HepG2 (cell line): ENCODE data around the gene ZNHIT1. TPM values are rescaled to one million over a fixed set of nuclear protein-coding genes. Genes with fewer than 3 reads are reported as not detected.
A peak's percentile ranks its signal among the peaks of the same experiment; 100 is the strongest.
"Not testable (repeated sequence)": the region's sequence is repeated elsewhere in the genome, so short reads cannot be mapped to it uniquely, and the experiment has no call there.

Source experiments
- ATAC-seq: fragments of 200-7000 bp; cut with Tn5 transposase; 3 replicates; pipeline ENCODE4 v1.9.1; 2020; ENCODE audit warnings: mild to moderate bottlenecking, moderate library complexity
- BruUV-seq: library from RNA; stranded (reverse); fragments of 400-500 nt; replicated peaks from 2 replicates; lab custom pipeline; 2021; lab: Mats Ljungman, UMichigan
- CTCF ChIA-PET: fragments of 300-600 bp; formaldehyde crosslinking; extraction: SDS; loops from one replicate; lab custom pipeline; 2021; ENCODE audit warnings: low total read pairs, inconsistent platforms, low intra/inter-chr PET ratio; lab: Yijun Ruan, JAX
- POLR2A ChIA-PET: fragments of 350-600 bp; sonication (Branson Sonifier 250); formaldehyde crosslinking; loops from one replicate; lab custom pipeline; 2020; ENCODE audit warnings: antibody characterized with exemption, inconsistent platforms; lab: Yijun Ruan, JAX
- DNase-seq: peaks from one replicate; pipeline ENCODE4 v3.0.0-alpha.2; 2015; ENCODE audit warnings: low spot score
- FAIRE-seq: peaks from 3 replicates; lab custom pipeline; 2011; peaks lifted over from hg19 to GRCh38; lab: Jason Lieb, UNC
- H2AFZ ChIP-seq: one replicate; pipeline ENCODE4 v1.6.1; 2011; ENCODE audit warnings: low read length, inconsistent platforms
- H3K27ac ChIP-seq: fragments of 300-600 bp; 3 replicates; pipeline ENCODE4 v1.8.0; 2011; ENCODE audit warnings: mixed run types, mild to moderate bottlenecking, mixed read lengths, low read length, inconsistent platforms; ENCODE audit not compliant: insufficient read depth; ENCODE audit errors: extremely low read length
- H3K27me3 ChIP-seq, 2 experiments: fragments of 200-600 bp in 1 of 2; 2 replicates in 1 of 2; 3 replicates in 1 of 2; pipeline versions ENCODE4 v1.6.0 to v1.8.0; 2011; ENCODE audit warnings: low read length in 2 of 2, mild to moderate bottlenecking in 2 of 2, moderate library complexity in 2 of 2, inconsistent platforms in 1 of 2; ENCODE audit not compliant: insufficient read depth in 2 of 2, control insufficient read depth in 1 of 2
- H3K36me3 ChIP-seq, 2 experiments: fragments of 200-600 bp in 1 of 2; replicated peaks in 1 of 2; 2 replicates in 1 of 2; 3 replicates in 1 of 2; pipeline versions ENCODE4 v1.5.1 to v1.8.0; 2011; ENCODE audit warnings: low read length in 2 of 2, inconsistent platforms in 1 of 2; ENCODE audit not compliant: insufficient read depth in 2 of 2, control insufficient read depth in 1 of 2
- H3K4me1 ChIP-seq: 2 replicates; pipeline ENCODE4 v1.5.1; 2012; ENCODE audit warnings: low read length, inconsistent platforms; ENCODE audit not compliant: insufficient read depth
- H3K4me2 ChIP-seq: 2 replicates; pipeline ENCODE4 v1.6.0; 2011; ENCODE audit warnings: low read depth, low read length, inconsistent platforms
- H3K4me3 ChIP-seq, 3 experiments: fragments of 200-600 bp in 1 of 3; sonication (generic), shearing (Covaris generic) in 1 of 3; replicated peaks in 1 of 3; 2 replicates each; pipeline ENCODE4 v1.5.1; 2011 to 2016; ENCODE audit warnings: low read length in 3 of 3, inconsistent platforms in 2 of 3, low read depth in 2 of 3, mild to moderate bottlenecking in 2 of 3, control low read depth in 1 of 3, mixed read lengths in 1 of 3; ENCODE audit not compliant: insufficient read depth in 1 of 3
- H3K79me2 ChIP-seq: one replicate; pipeline ENCODE4 v1.6.1; 2011; ENCODE audit warnings: low read length, inconsistent platforms; ENCODE audit not compliant: insufficient read depth
- H3K9ac ChIP-seq: 2 replicates; pipeline ENCODE4 v1.6.0; 2011; ENCODE audit warnings: mild to moderate bottlenecking, low read depth, low read length, inconsistent platforms; ENCODE audit not compliant: insufficient read depth
- H3K9me3 ChIP-seq: 2 replicates; pipeline ENCODE4 v1.5.1; 2012; ENCODE audit warnings: mild to moderate bottlenecking, low read length
- H4K20me1 ChIP-seq: 2 replicates; pipeline ENCODE4 v1.6.0; 2011; ENCODE audit warnings: inconsistent platforms, mild to moderate bottlenecking, low read length, moderate library complexity; ENCODE audit not compliant: insufficient read depth
- MED13 ChIP-seq: sonication (generic); formaldehyde crosslinking; IDR thresholded peaks from 2 replicates; pipeline ENCODE4 v1.5.0; 2020; ENCODE audit warnings: missing genetic modification reagents
- MTERF4 ChIP-seq: sonication (generic); formaldehyde crosslinking; IDR thresholded peaks from 2 replicates; pipeline ENCODE4 v1.8.0; 2023; ENCODE audit warnings: mild to moderate bottlenecking, missing genetic modification reagents
- RBM22 ChIP-seq: fragments of 200-400 bp; formaldehyde crosslinking; optimal IDR thresholded peaks from 2 replicates; pipeline ENCODE3; 2017; ENCODE audit warnings: mild to moderate bottlenecking, low read length, moderate library complexity
- TARDBP ChIP-seq: sonication (generic); formaldehyde crosslinking; IDR thresholded peaks from 2 replicates; pipeline ENCODE4 v1.8.0; 2022; ENCODE audit warnings: mild to moderate bottlenecking, missing genetic modification reagents
- THRA ChIP-seq: sonication (generic); formaldehyde crosslinking; IDR thresholded peaks from 2 replicates; pipeline ENCODE4 v1.4.0; 2020; ENCODE audit warnings: missing genetic modification reagents, borderline replicate concordance
- ZNF414 ChIP-seq: sonication (generic); formaldehyde crosslinking; IDR thresholded peaks from 2 replicates; pipeline ENCODE4 v1.5.0; 2020; ENCODE audit warnings: missing genetic modification reagents
- ZNF704 ChIP-seq: sonication (generic); formaldehyde crosslinking; IDR thresholded peaks from 2 replicates; pipeline ENCODE4 v1.8.1; 2023; ENCODE audit warnings: mild to moderate bottlenecking, inconsistent platforms, moderate library complexity, missing genetic modification reagents, borderline replicate concordance
- ZNF770 ChIP-seq: sonication (generic); formaldehyde crosslinking; IDR thresholded peaks from 2 replicates; pipeline ENCODE4 v1.5.0; 2020; ENCODE audit warnings: mild to moderate bottlenecking, missing genetic modification reagents
- WGBS: methylation state at CpG from one replicate; pipeline ENCODE4 v1.1.6; 2017; ENCODE audit warnings: low lambda C conversion rate; 5-methylcytosine and 5-hydroxymethylcytosine counted together
- in situ Hi-C: cut with HindIII; loops from 2 replicates; pipeline ENCODE4 v1.10.0; 2017; ENCODE audit warnings: low pct_unique_long_range_greater_than_20kb; ENCODE audit not compliant: extremely low pct_ligation_motif_present
- intact Hi-C: fragments of 100-400 bp; cut with micrococcal nuclease; formaldehyde crosslinking; loops from one replicate; pipeline ENCODE4 v1.10.0; 2022; ENCODE audit not compliant: unreplicated experiment
- polyA plus RNA-seq, 8 experiments: library from polyadenylated mRNA; depleted of rRNA in 3 of 8; stranded (reverse) in 7 of 8; unstranded in 1 of 8; fragments of >200 nt; fragmentation: Illumina TruSeq in 4 of 8; extraction: Trizol in 4 of 8; gene quantifications; 2 replicates each; pipeline versions ENCODE4 v1.2.1 to v1.2.3, GENCODE V29; 2011 to 2016; ENCODE audit warnings: low read depth in 4 of 8, missing spikeins in 1 of 8, mixed read lengths in 1 of 8; ENCODE audit not compliant: insufficient read depth in 1 of 8
- total RNA-seq, 5 experiments: library from RNA; depleted of rRNA; stranded (reverse); fragments of >200 nt; fragmentation: Illumina TruSeq; extraction: Trizol; gene quantifications; 2 replicates each; pipeline ENCODE4 v1.2.3, GENCODE V29; 2016; ENCODE audit warnings: low read depth in 1 of 5

The ZNHIT1 gene
- total and polyA plus RNA-seq, 2 of the 13 experiments (the other 11 are each of a cell fraction or from before 2014, with no cell fraction given) = 32.5 to 64.5 TPM

- H3K27me3 ChIP-seq, H3K36me3 ChIP-seq, CTCF ChIA-PET, H4K20me1 ChIP-seq, H3K27ac ChIP-seq, FAIRE-seq, H3K9ac ChIP-seq, DNase-seq, BruUV-seq, H3K9me3 ChIP-seq, H2AFZ ChIP-seq, ATAC-seq, in situ Hi-C loops, intact Hi-C loops: not testable (repeated sequence)
- Histone ChIP-seq H3K79me2 (peaks cover 12% of the 10 kb centered on the region), H3K4me2 (peak overlapping the region; percentile 91), H3K4me1 (peaks cover 62% of the 10 kb centered on the region), H3K4me3 (peak overlapping the region; percentile 74 to 87 (median 84); a peak in 4 of 6 replicates)
- 89% methylated on average over 5 of the region's 10 CpGs for WGBS
- TF ChIP-seq ZNF770 (peak; percentile 93), ZNF414 (CRISPR knock-in tag) (0 out of 2 replicates have a peak, but pooled peaks have one; percentile 33)
- POLR2A ChIA-PET = interaction anchor here (0.7 to 11.6 kb wide), 9 partner anchors 8 to 83 kb away, joined by 4 to 202 read pairs (median 15); partner anchors contain the start of genes CLDN15, FIS1, PLOD3 and ZNHIT1
Measured at GRCh38 chr7:101199522-101199921, 18.4 kb upstream of the ZNHIT1 start.

GRCh38 chr7:101200504-101200861 is 17.5 kb upstream of the ZNHIT1 start:
- DNase-seq = peak; percentile 20
- H3K36me3 ChIP-seq = peaks cover 4% of the 10 kb centered on the region in 2 experiments; a peak in 2 of 5 replicates
- peak overlapping the region; percentile 99 for H3K27ac ChIP-seq
- in situ Hi-C loops (no loop called here), intact Hi-C loops (loop anchor here (2.0 kb wide), 1 partner anchor 16 kb away; the partner anchor contains the start of gene PLOD3)
- peaks cover 53% of the 10 kb centered on the region for H3K4me1 ChIP-seq
- peak overlapping the region; percentile 91 for H3K4me2 ChIP-seq
- peak overlapping the region; percentile 74 to 87 (median 84) for H3K4me3 ChIP-seq
- no peak for FAIRE-seq
- no peaks in the 10 kb centered on the region for H3K9me3 ChIP-seq
- H3K79me2 ChIP-seq = peaks cover 12% of the 10 kb centered on the region
- WGBS = 0% methylated on average over 2 of the region's 2 CpGs
- ATAC-seq = peak; percentile 39
- no peak overlapping the region for H2AFZ ChIP-seq
- TSS peak; percentile 79 for BruUV-seq
- peak overlapping the region; percentile 86 for H3K9ac ChIP-seq
- no peaks in the 10 kb centered on the region; a peak in 1 of 5 replicates for H3K27me3 ChIP-seq
- ChIA-PET POLR2A (interaction anchor here (0.6 to 11.6 kb wide), 16 partner anchors 8 to 325 kb away, joined by 3 to 202 read pairs (median 4); partner anchors contain the start of genes CLDN15, FIS1, PLOD3 and SERPINE1), CTCF (interaction anchor here (1.1 kb wide), 1 partner anchor 8 kb away, joined by 6 read pairs; no protein-coding TSS in a partner anchor)
- H4K20me1 ChIP-seq = peaks cover 3% of the 10 kb centered on the region; the same call in 1 of the 2 replicates
- TF ChIP-seq RBM22 (peak; percentile 44), MTERF4 (CRISPR knock-in tag) (0 out of 2 replicates have a peak, but pooled peaks have one; percentile 78), TARDBP (CRISPR knock-in tag) (no peak), MED13 (no peak), ZNF704 (CRISPR knock-in tag) (no peak; the same call in 1 of the 2 replicates), THRA (CRISPR knock-in tag) (no peak)
